Panc1 (cell line): ENCODE data around the gene ASIP.

Experiments used
- POLR2AphosphoS5 ChIP-seq: IDR thresholded peaks from 2 replicates; pipeline ENCODE4 v1.6.1; 2012; ENCODE audit warnings: mild to moderate bottlenecking, low read depth, low read length, moderate library complexity
- REST ChIP-seq, 2 experiments: IDR thresholded peaks; 2 replicates each; pipeline ENCODE4 v1.6.1; 2011 to 2012; ENCODE audit warnings: low read depth in 2 of 2, control low read depth in 1 of 2, low read length in 1 of 2, mild to moderate bottlenecking in 1 of 2, moderate library complexity in 1 of 2; ENCODE audit not compliant: insufficient read depth in 1 of 2
- SIN3A ChIP-seq: IDR thresholded peaks from 2 replicates; pipeline ENCODE4 v1.6.1; 2012; ENCODE audit warnings: low read depth, mild to moderate bottlenecking, low read length, moderate library complexity, borderline replicate concordance; ENCODE audit not compliant: insufficient read depth
- TF ChIP-seq, protein P1 (sequence below): fragments of 450-650 bp; IDR thresholded peaks from 2 replicates; pipeline ENCODE4 v1.5.1; 2017; ENCODE audit warnings: mild to moderate bottlenecking

DNA sequence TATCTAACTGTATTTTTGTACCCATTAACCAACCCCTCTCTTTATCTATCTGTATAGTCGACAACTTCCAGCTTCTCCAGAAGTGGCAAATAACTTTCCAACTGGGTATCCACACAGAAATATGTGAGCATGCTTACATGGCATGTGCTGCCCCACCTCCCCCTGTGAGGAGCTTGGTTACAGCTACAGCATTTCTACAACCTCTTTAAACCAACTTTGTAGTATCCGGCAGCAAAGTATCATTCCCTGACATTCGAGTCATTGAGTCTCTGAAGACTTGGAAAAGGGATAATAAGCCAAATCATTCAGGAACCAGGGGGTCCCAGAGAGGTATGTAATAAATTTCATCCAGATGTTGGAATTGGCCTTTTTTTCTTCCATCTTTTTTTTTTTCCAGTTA lies 48.2 kb upstream of the ASIP start:
- TF ChIP-seq, protein P1, sequence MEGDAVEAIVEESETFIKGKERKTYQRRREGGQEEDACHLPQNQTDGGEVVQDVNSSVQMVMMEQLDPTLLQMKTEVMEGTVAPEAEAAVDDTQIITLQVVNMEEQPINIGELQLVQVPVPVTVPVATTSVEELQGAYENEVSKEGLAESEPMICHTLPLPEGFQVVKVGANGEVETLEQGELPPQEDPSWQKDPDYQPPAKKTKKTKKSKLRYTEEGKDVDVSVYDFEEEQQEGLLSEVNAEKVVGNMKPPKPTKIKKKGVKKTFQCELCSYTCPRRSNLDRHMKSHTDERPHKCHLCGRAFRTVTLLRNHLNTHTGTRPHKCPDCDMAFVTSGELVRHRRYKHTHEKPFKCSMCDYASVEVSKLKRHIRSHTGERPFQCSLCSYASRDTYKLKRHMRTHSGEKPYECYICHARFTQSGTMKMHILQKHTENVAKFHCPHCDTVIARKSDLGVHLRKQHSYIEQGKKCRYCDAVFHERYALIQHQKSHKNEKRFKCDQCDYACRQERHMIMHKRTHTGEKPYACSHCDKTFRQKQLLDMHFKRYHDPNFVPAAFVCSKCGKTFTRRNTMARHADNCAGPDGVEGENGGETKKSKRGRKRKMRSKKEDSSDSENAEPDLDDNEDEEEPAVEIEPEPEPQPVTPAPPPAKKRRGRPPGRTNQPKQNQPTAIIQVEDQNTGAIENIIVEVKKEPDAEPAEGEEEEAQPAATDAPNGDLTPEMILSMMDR = no peak
- TF ChIP-seq SIN3A (no peak), POLR2AphosphoS5 (no peak), REST (IDR thresholded peaks at IDR 0.05; ENCODE audit: insufficient read depth in 1 of 2, low read depth in 2 of 2, low read length in 1 of 2) (no peak)
